ENCODE measurements around the gene TMEM139. TPM values are rescaled to one million over a fixed set of nuclear protein-coding genes. Genes with fewer than 3 reads are reported as not detected.

The TMEM139 gene
- total and polyA plus RNA-seq, 4 donors = 0.59 to 2.2 (median 1.7) TPM

- Histone ChIP-seq H3K27ac (ENCODE audit: low read depth, low read length) (no peak within 1 kb of the TSS), H3K4me1 (ENCODE audit: control insufficient read depth, insufficient read depth, low read length) (no peaks in the 10 kb centered on the region), H3K4me3 (ENCODE audit: low read depth, low read length) (no peak within 1 kb of the TSS), H3K36me3 (ENCODE audit: control insufficient read depth, insufficient read depth, low read length) (peaks cover 4% of the 10 kb centered on the region), H3K9me3 (ENCODE audit: control insufficient read depth, insufficient read depth, low read length) (no peaks in the 10 kb centered on the region), H3K27me3 (ENCODE audit: control insufficient read depth, insufficient read depth, low read length) (no peaks in the 10 kb centered on the region)
- WGBS (ENCODE audit: insufficient coverage) = 78% methylated on average over 4 of the region's 5 CpGs
- DNase-seq (ENCODE audit: low read depth in 4 of 6, low spot score in 6 of 6) = no peak
These were observed 31.0 kb downstream of the TMEM139 start, which contains the start of gene CLCN1 for GRCh38 chr7:143315776-143316175. TSS of gene CLCN1 (plus strand) at chr7:143316111. CDS start at chr7:143316213, 102 bp downstream.

- Histone ChIP-seq H3K4me3 (ENCODE audit: low read depth, low read length) (no peak overlapping the region), H3K36me3 (ENCODE audit: control insufficient read depth, insufficient read depth, low read length) (peaks cover 4% of the 10 kb centered on the region), H3K27ac (ENCODE audit: low read depth, low read length) (no peak overlapping the region), H3K4me1 (ENCODE audit: control insufficient read depth, insufficient read depth, low read length) (no peaks in the 10 kb centered on the region), H3K27me3 (ENCODE audit: control insufficient read depth, insufficient read depth, low read length) (no peaks in the 10 kb centered on the region), H3K9me3 (ENCODE audit: control insufficient read depth, insufficient read depth, low read length) (no peaks in the 10 kb centered on the region)
- WGBS (ENCODE audit: insufficient coverage) = 95% methylated on average over 4 of the region's 4 CpGs
- DNase-seq (ENCODE audit: low read depth in 4 of 6, low spot score in 6 of 6) = no peak
These were observed 31.7 kb downstream of the TMEM139 start for GRCh38 chr7:143316492-143316891.

GRCh38 chr7:143318661-143319060 lies 33.9 kb downstream of the TMEM139 start:
- H3K4me3 ChIP-seq (ENCODE audit: low read depth, low read length) = no peak overlapping the region
- DNase-seq (ENCODE audit: low read depth in 4 of 6, low spot score in 6 of 6) = peak in 1 of 6 donors; percentile 24
- H3K36me3 ChIP-seq (ENCODE audit: control insufficient read depth, insufficient read depth, low read length) = no peaks in the 10 kb centered on the region
- 61% methylated on average over 3 of the region's 5 CpGs for WGBS (ENCODE audit: insufficient coverage)
- H3K27me3 ChIP-seq (ENCODE audit: control insufficient read depth, insufficient read depth, low read length) = no peaks in the 10 kb centered on the region
- H3K4me1 ChIP-seq (ENCODE audit: control insufficient read depth, insufficient read depth, low read length) = peaks cover 6% of the 10 kb centered on the region
- H3K27ac ChIP-seq (ENCODE audit: low read depth, low read length) = peak overlapping the region; percentile 33
- no peaks in the 10 kb centered on the region for H3K9me3 ChIP-seq (ENCODE audit: control insufficient read depth, insufficient read depth, low read length)

GRCh38 chr7:143320620-143321019 lies 35.9 kb downstream of the TMEM139 start:
- Histone ChIP-seq H3K36me3 (ENCODE audit: control insufficient read depth, insufficient read depth, low read length) (no peaks in the 10 kb centered on the region), H3K9me3 (ENCODE audit: control insufficient read depth, insufficient read depth, low read length) (no peaks in the 10 kb centered on the region), H3K27me3 (ENCODE audit: control insufficient read depth, insufficient read depth, low read length) (no peaks in the 10 kb centered on the region), H3K27ac (ENCODE audit: low read depth, low read length) (no peak overlapping the region), H3K4me3 (ENCODE audit: low read depth, low read length) (no peak overlapping the region), H3K4me1 (ENCODE audit: control insufficient read depth, insufficient read depth, low read length) (peaks cover 7% of the 10 kb centered on the region)
- WGBS (ENCODE audit: insufficient coverage) = 86% methylated on average over 4 of the region's 9 CpGs
- no peak for DNase-seq (ENCODE audit: low read depth in 4 of 6, low spot score in 6 of 6)

GRCh38 chr7:143321242-143321641 lies 36.5 kb downstream of the TMEM139 start:
- 95% methylated on average over 10 of the region's 10 CpGs for WGBS (ENCODE audit: insufficient coverage)
- Histone ChIP-seq H3K9me3 (ENCODE audit: control insufficient read depth, insufficient read depth, low read length) (no peaks in the 10 kb centered on the region), H3K4me1 (ENCODE audit: control insufficient read depth, insufficient read depth, low read length) (peaks cover 7% of the 10 kb centered on the region), H3K4me3 (ENCODE audit: low read depth, low read length) (no peak overlapping the region), H3K27ac (ENCODE audit: low read depth, low read length) (no peak overlapping the region), H3K36me3 (ENCODE audit: control insufficient read depth, insufficient read depth, low read length) (no peaks in the 10 kb centered on the region), H3K27me3 (ENCODE audit: control insufficient read depth, insufficient read depth, low read length) (no peaks in the 10 kb centered on the region)
- DNase-seq (ENCODE audit: low read depth in 4 of 6, low spot score in 6 of 6) = no peak

- 98% methylated on average over 4 of the region's 4 CpGs for WGBS (ENCODE audit: insufficient coverage)
These were observed 37.0 kb downstream of the TMEM139 start for GRCh38 chr7:143321734-143322133.

GRCh38 chr7:143322760-143323633 lies 38.2 kb downstream of the TMEM139 start:
- DNase-seq (ENCODE audit: low read depth in 4 of 6, low spot score in 6 of 6) = peak in 1 of 6 donors; percentile 39
- Histone ChIP-seq H3K27ac (ENCODE audit: low read depth, low read length) (peak overlapping the region; percentile 29), H3K36me3 (ENCODE audit: control insufficient read depth, insufficient read depth, low read length) (no peaks in the 10 kb centered on the region), H3K4me1 (ENCODE audit: control insufficient read depth, insufficient read depth, low read length) (peaks cover 7% of the 10 kb centered on the region), H3K27me3 (ENCODE audit: control insufficient read depth, insufficient read depth, low read length) (no peaks in the 10 kb centered on the region), H3K9me3 (ENCODE audit: control insufficient read depth, insufficient read depth, low read length) (no peaks in the 10 kb centered on the region), H3K4me3 (ENCODE audit: low read depth, low read length) (no peak overlapping the region)
- WGBS (ENCODE audit: insufficient coverage) = 78% methylated on average over 18 of the region's 23 CpGs

More at GRCh38 chr7:143321734-143322133, 37.0 kb downstream of the TMEM139 start:
- Histone ChIP-seq H3K9me3 (ENCODE audit: control insufficient read depth, insufficient read depth, low read length) (no peaks in the 10 kb centered on the region), H3K4me3 (ENCODE audit: low read depth, low read length) (no peak overlapping the region), H3K27me3 (ENCODE audit: control insufficient read depth, insufficient read depth, low read length) (no peaks in the 10 kb centered on the region), H3K36me3 (ENCODE audit: control insufficient read depth, insufficient read depth, low read length) (no peaks in the 10 kb centered on the region), H3K27ac (ENCODE audit: low read depth, low read length) (no peak overlapping the region), H3K4me1 (ENCODE audit: control insufficient read depth, insufficient read depth, low read length) (peaks cover 7% of the 10 kb centered on the region)
- DNase-seq (ENCODE audit: low read depth in 4 of 6, low spot score in 6 of 6) = no peak

GRCh38 chr7:143323653-143324052 lies 38.9 kb downstream of the TMEM139 start:
- WGBS (ENCODE audit: insufficient coverage) = 43% methylated on average over 9 of the region's 12 CpGs
- Histone ChIP-seq H3K36me3 (ENCODE audit: control insufficient read depth, insufficient read depth, low read length) (no peaks in the 10 kb centered on the region), H3K27ac (ENCODE audit: low read depth, low read length) (peak overlapping the region; percentile 10), H3K27me3 (ENCODE audit: control insufficient read depth, insufficient read depth, low read length) (no peaks in the 10 kb centered on the region), H3K4me3 (ENCODE audit: low read depth, low read length) (no peak overlapping the region), H3K9me3 (ENCODE audit: control insufficient read depth, insufficient read depth, low read length) (no peaks in the 10 kb centered on the region), H3K4me1 (ENCODE audit: control insufficient read depth, insufficient read depth, low read length) (peaks cover 7% of the 10 kb centered on the region)
- no peak for DNase-seq (ENCODE audit: low read depth in 4 of 6, low spot score in 6 of 6)

- peak in 1 of 6 donors; percentile 48 for DNase-seq (ENCODE audit: low read depth in 4 of 6, low spot score in 6 of 6)
- Histone ChIP-seq H3K27ac (ENCODE audit: low read depth, low read length) (no peak overlapping the region), H3K4me3 (ENCODE audit: low read depth, low read length) (no peak overlapping the region), H3K36me3 (ENCODE audit: control insufficient read depth, insufficient read depth, low read length) (no peaks in the 10 kb centered on the region), H3K9me3 (ENCODE audit: control insufficient read depth, insufficient read depth, low read length) (no peaks in the 10 kb centered on the region), H3K27me3 (ENCODE audit: control insufficient read depth, insufficient read depth, low read length) (no peaks in the 10 kb centered on the region), H3K4me1 (ENCODE audit: control insufficient read depth, insufficient read depth, low read length) (peaks cover 7% of the 10 kb centered on the region)
- WGBS (ENCODE audit: insufficient coverage) = no CpG with 5 or more reads among the region's 2 CpGs
These were observed 40.5 kb downstream of the TMEM139 start for GRCh38 chr7:143325240-143325639.

- H3K27me3 ChIP-seq (ENCODE audit: control insufficient read depth, insufficient read depth, low read length) = no peaks in the 10 kb centered on the region
- DNase-seq (ENCODE audit: low read depth in 4 of 6, low spot score in 6 of 6) = no peak
- no peak overlapping the region for H3K27ac ChIP-seq (ENCODE audit: low read depth, low read length)
- WGBS (ENCODE audit: insufficient coverage) = 99% methylated on average over 4 of the region's 5 CpGs
- H3K4me3 ChIP-seq (ENCODE audit: low read depth, low read length) = no peak overlapping the region
- H3K36me3 ChIP-seq (ENCODE audit: control insufficient read depth, insufficient read depth, low read length) = no peaks in the 10 kb centered on the region
- peaks cover 7% of the 10 kb centered on the region for H3K4me1 ChIP-seq (ENCODE audit: control insufficient read depth, insufficient read depth, low read length)
- H3K9me3 ChIP-seq (ENCODE audit: control insufficient read depth, insufficient read depth, low read length) = no peaks in the 10 kb centered on the region
These were observed 43.1 kb downstream of the TMEM139 start for GRCh38 chr7:143327903-143328302.

All from spinal cord (tissue), 10 donors.